Measurements from ENCODE around the gene CSPG4.

CSPG4 gene

GRCh38 chr15:75669191-75669878 is 43.3 kb downstream of the CSPG4 start:
- H3K4me3 ChIP-seq (ENCODE audit: low read depth, low read length), result no peak overlapping the region
- no peak for TF ChIP-seq CTCF (IDR thresholded peaks at IDR 0.05; ENCODE audit: insufficient read depth, low read depth, low read length, missing control alignments)
- DNase-seq (ENCODE audit: low read depth), result no peak

DNA sequence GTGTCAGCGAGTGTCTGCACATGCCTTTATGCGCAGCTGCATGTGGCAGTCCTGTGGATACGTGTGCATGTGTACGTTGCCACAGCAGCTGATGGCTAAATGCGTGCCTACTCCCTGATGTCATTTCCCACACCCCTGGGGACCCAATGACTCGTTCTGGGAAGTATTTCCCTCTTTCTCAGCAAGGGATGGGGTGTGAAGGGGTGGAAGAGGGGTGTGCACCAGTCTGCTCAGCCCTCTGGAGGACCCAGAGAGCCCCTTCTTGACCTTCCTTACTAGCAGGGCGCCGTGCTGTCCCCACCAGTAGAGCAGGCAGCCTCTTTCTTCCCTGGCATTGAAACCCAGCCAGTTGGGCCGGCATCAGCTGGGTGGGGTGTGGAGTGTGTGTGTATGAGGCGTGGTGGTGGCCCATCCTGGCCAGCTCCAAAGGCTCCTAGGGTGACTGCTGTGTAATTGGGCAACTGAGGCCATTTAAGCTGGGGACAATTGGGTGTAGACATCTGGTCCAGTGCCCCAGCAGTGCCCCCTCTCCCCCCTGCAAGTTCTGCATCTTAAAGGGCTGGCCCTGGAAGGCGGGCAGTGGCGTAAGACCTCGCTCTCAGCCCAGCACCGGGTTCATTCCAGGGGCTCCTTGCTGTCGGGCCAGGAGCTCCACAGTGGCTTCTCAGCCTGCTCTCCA is 45.7 kb downstream of the CSPG4 start:
- no peak for TF ChIP-seq CTCF (IDR thresholded peaks at IDR 0.05; ENCODE audit: insufficient read depth, low read depth, low read length, missing control alignments)
- H3K4me3 ChIP-seq (ENCODE audit: low read depth, low read length), result no peak overlapping the region

DNA sequence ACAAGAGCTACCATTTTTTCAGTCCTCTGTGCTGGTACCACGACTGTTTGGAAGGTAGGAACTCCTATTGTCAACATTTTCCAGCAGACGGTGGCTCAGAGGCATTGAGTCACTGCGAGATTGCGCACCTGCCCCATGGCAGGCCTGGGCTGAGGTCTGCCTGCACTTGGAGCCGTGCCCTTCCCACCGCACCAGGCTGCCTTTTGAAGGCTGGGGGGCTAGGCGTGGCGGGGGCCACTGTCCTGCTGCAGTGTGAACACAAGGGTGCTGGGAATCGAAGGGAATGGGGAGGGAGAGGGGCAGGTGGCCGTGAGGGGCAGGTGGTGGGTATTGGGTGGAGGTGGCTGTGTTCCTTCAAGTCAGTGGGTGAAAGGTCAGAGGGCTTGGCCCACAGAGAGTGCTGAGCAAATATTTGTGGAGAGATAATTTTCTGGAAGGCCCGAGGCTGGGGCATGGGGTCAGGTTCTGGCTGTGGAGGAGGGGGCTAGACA is 48.7 kb downstream of the CSPG4 start:
- TF ChIP-seq CTCF (IDR thresholded peaks at IDR 0.05; ENCODE audit: insufficient read depth, low read depth, low read length, missing control alignments), result no peak
- no peak overlapping the region for H3K4me3 ChIP-seq (ENCODE audit: low read depth, low read length)
- DNase-seq (ENCODE audit: low read depth), result no peak

More for the DNA sequence above, 45.7 kb downstream of the CSPG4 start:
- DNase-seq (ENCODE audit: low read depth), result no peak

DNA sequence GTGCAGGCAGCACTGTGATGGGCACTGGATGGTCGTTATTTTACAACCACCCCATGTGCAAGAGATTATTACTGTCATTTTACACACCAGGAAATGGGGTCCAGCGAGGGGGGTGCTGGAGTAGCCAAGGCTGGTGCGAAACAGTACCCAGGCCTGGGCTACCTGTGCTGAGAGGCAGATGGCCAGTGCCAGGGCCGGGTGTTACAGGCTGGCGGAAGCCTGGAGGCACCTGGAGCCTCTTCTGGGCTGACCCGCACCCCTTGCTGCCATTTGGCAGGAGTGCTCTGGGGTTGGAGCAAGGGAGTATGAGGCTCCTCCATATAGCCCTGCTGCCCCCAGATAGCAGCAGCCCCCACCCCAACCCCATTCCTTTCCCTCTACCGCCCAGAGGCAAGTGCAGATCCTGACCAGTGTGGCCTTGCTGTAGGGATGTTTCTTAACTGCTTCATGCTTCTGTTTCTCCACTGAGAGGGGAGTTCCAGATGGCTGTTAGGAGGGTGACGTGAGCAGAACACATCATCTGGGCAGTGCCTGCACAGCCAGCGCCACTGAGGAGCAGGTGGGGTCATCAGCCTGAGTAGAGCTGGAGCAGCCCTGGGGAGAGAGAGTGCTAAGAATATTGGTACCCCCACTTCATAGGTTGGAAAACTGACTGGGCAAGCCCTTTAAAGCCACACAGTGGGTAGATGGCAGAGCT is 49.7 kb downstream of the CSPG4 start:
- TF ChIP-seq CTCF (IDR thresholded peaks at IDR 0.05; ENCODE audit: insufficient read depth, low read depth, low read length, missing control alignments), result no peak
- no peak overlapping the region for H3K4me3 ChIP-seq (ENCODE audit: low read depth, low read length)
- no peak for DNase-seq (ENCODE audit: low read depth)

DNA sequence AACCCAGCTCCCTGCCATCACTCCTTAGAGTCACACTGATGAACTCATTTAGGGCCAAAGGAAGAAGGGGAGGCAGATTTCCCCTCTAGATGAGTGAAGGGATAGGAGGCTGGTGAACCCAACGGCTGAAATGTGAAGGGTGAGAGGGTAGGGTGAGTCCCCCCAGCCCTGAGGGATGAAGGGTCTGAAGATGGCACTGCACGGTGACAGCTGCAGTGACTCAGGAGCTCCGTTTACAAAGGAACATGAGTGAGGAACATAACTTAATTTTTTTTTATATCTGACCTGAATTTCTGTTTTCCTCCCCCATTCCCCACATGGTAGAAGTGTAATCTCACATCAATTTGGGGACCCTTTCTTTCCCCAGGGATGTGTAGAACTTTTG is 50.9 kb downstream of the CSPG4 start:
- DNase-seq (ENCODE audit: low read depth), result no peak
- no peak for TF ChIP-seq CTCF (IDR thresholded peaks at IDR 0.05; ENCODE audit: insufficient read depth, low read depth, low read length, missing control alignments)
- no peak overlapping the region for H3K4me3 ChIP-seq (ENCODE audit: low read depth, low read length)

DNA sequence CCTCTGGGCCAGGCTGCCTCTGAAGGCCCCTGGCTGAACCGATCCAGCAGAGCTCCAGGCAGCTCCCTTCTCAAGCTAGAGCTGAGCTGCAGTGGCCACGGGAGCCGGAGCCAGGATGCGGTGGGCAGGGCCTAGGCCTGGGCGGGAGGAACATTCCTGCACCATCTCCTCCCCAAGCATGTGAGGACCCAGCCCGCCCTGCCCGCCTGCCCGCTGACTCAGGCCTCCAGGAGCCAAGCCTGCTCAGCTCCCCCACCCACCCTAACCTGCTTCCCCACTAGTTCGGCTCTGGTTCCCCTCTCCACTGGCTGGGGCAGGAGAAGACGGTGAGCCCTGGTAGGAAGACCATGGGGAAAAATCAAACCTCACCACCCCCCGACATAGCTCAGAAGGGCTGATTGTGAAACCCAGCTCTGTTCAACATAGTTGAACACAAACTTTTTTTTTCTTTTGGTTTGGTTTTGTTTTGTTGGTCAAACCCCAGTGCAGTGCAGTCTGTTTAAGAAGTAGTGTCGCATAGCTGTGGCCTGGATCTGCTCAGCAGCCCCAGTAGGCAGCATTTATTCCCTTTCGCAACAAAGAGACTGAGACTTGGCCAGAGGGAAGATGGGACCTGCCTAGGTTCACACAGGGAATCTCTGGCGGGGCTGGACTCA is 51.4 kb downstream of the CSPG4 start:
- no peak for DNase-seq (ENCODE audit: low read depth)
- TF ChIP-seq CTCF (IDR thresholded peaks at IDR 0.05; ENCODE audit: insufficient read depth, low read depth, low read length, missing control alignments), result no peak
- H3K4me3 ChIP-seq (ENCODE audit: low read depth, low read length), result no peak overlapping the region
